HuH-7.5 (cell line): ENCODE results near the gene NUDT4B.
"Not testable (repeated sequence)": the region's sequence is repeated elsewhere in the genome, so short reads cannot be mapped to it uniquely, and the experiment has no call there.

Experiments used
- DNase-seq: peaks from one replicate; pipeline ENCODE4 v3.0.0; 2011; ENCODE audit warnings: low spot score

The NUDT4B gene

DNA sequence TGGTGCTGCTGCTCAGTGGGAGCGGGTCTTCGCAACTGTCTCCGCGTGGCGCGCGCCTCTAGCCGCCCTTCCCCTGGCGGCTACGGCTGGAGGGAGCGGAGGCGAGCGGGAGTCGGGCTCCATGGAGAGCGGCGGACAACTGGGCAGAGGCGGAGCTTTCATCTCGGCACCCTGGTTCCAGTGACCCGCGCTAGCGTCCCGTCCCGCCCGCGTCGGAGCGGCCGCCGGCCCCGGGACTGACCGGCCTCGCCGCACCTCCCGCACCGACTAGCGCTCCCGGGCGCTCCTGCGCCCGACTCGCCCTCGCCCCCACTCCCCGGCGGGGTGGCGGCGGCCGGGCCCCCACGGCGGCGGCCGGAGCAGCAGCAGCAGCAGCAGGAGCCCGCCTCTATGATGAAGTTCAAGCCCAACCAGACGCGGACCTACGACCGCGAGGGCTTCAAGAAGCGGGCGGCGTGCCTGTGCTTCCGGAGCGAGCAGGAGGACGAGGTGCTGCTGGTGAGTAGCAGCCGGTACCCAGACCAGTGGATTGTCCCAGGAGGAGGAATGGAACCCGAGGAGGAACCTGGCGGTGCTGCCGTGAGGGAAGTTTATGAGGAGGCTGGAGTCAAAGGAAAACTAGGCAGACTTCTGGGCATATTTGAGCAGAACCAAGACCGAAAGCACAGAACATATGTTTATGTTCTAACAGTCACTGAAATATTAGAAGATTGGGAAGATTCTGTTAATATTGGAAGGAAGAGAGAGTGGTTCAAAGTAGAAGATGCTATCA, at the start of gene NUDT4B:
TSS of gene NUDT4B (plus strand) at position 212 of the 772 bp plus-strand sequence. CDS start at position 391, 179 bp downstream.
- not testable (repeated sequence) for DNase-seq

DNA sequence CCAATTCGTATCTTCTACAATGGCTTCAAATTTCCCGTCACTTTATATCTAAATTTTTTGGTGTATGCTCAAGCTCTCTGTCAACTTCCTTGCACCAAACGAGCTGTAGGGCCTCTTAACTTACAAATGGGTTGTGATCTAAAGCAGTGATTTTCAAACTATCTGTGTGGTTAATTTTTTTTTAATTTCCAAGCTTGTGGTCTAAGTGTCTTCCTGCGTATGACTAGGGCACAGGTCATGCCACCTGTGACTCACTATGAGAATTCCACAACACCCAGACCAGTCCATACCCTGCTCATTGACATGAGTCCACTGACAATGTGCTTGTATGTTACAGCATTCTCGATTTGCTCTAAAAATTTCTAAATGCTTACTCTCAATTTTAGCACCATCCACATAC, 49.2 kb upstream of the NUDT4B start:
- DNase-seq, result not testable (repeated sequence)

DNA sequence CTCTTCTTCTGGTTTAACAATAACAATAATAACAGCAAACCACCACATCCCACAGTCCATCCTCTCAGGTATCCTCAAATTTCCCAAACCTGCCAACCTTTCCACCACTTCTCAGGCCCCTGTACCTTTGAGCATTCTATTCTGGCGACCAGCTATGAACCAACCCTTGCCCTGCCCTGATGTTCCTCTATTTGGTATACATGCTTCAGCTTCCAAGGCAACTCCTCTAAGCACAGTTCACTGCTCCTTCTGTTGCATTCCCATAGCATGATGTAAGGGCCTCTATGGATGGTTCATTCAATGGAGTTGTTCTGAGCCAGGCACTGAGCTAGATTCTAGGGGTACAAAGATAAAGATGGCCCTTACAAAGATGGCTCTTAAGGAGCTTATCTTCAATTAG, 46.3 kb upstream of the NUDT4B start:
- DNase-seq, result not testable (repeated sequence)

DNA sequence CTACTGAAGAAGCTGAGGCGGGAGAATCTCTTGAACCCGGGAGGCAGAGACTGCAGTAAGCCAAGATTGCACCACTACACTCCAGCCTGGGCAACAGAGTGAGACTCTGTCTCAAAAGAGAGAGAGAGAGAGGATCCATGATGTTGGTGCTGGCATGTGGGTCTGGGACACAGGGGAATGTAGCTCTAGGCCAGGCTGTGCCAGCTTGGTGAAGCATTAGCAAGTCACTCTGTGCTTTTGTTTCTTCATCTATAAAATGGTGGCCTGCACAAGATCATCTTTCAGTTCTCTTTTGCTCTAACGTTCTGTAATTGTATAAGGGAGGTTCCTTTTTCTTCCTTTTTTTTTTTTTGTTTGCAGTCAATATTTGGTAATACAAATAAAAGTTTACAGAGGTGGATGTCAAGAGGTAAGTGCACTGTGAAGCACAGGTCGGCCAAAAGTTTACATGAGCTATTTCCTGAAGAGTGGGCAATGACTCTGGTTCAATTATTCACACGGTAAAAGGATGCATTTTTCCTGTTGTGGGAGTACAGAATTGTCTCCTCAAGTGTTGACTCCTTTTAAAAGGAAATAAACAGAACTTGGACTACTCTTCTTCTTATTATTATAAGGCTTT, 44.5 kb upstream of the NUDT4B start:
- not testable (repeated sequence) for DNase-seq

DNA sequence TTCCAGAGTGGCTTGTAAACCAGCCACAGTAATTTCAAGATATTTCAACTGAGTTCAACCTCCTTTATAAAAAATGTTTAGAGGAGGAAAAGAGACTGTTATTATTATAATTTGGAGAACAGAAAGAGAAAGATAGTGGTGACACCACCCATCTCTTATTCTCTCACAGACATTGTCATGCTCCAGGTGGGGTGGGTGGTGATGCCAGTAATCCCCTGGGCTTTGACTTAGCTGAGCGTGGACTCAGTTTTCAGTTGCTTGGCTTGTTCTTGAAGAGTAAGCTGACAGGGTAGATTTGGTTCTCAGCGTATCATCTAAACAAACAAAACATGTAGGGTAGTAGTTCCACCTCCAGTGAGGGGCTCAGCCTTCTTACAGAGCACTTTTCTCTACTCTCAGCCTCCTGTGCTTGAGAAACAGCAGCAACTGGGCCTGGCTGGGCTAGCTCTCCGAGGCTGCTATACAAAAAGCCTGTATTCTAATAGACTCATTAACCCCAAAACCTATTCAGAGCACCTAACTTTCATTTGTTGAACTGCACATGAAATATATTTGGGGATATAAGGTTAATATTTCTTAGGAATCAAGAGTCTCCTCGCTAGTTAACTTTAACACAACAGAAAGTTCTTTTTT, 43.1 kb upstream of the NUDT4B start:
- not testable (repeated sequence) for DNase-seq

DNA sequence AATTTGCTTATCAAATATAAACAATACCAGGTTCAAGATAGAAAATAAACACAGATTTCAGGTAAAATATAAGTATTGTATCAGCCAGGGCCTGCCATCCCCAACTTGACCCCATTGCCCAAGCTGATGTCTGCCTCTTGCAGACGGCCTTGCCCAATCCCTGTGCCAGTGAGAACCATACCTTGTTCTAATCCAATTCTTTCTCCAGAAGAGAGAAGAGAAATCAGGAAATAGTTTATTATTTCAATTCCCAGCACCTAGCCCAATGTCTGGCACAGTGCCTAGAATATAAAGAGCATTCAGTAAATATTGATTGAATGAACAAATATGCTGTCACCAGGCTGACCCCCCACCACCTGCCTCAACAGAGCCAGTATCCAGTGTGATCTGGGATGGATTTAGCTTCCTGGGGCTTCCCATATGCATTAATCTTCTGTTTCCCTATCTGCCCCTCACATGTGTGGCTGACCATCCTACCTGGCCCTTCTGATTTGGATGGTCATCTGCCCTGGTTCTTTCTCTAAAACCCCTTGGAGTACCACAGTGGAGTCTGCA, 39.7 kb upstream of the NUDT4B start:
- not testable (repeated sequence) for DNase-seq

DNA sequence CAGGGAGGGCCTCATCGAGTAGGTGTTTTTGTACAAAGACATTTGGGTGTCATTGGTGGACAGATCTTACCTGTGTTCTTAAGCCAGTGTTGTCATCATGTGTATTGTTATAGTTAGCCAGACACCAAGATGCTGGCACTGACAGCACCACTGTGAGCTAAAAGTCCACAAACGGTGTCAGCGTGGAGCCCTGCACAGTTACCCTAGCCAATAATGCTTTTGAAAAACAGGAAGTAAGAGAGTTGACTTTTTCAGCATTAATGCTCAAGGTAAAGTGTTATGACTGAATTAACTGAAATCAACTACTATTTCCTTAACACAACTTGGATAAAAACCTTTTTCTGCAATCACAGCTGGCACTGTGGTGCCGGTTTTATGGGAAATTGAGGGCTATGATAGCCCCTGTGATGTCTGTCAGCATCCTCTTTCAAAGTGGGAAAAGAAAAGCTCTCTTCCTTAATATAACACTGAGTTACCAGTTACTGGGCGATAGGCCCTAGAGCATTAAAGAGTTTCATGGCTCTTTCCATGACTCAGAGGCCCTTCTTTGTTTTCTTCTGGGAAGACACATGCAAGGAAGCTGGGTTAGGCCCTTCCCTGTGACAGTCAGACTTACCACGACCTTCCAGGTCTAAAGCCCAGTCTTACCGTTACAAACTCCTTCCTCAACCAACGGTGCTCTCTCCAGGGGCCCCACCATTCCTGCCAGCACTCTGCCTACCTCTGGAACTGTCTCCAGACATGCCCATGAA, 37.6 kb upstream of the NUDT4B start:
- DNase-seq, result not testable (repeated sequence)

DNA sequence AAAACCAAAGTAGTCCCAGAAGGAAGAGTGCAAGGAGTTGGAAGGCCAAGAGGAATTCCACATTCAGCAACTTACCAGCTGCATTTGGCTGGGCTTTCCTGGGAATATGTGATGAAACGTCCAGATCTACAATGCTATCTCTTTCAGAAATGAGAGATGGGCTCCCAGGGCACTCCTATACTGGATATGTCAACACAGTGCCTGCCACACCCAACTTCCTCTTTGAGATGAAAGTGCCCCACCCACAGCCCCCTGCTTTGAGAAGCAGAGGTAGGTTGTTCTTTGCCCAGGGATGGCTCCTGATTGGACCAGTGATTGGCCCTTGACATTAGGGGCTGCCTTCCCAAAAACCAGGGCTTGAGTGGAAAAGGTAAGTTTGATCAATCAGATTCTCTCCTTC, 36.2 kb upstream of the NUDT4B start:
- not testable (repeated sequence) for DNase-seq

DNA sequence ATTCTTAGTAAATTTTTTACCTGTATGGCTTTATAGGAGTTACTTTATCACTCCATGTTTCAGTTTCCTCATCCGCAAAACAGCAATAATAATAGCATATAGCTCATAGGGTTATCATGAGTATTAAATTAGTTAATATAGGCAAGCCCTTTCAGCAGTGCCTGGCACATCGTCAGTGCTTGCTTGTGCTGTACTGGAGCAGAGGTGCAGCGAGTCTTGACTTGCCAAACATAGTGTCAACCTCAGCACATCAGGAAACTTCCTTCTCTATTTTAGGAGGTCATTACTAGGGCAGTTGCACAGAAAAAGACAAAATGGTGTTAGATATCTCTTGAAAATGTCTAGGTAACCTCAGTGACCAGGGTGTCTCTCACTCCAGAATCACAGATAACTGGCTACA, 33.1 kb upstream of the NUDT4B start:
- DNase-seq, result not testable (repeated sequence)

DNA sequence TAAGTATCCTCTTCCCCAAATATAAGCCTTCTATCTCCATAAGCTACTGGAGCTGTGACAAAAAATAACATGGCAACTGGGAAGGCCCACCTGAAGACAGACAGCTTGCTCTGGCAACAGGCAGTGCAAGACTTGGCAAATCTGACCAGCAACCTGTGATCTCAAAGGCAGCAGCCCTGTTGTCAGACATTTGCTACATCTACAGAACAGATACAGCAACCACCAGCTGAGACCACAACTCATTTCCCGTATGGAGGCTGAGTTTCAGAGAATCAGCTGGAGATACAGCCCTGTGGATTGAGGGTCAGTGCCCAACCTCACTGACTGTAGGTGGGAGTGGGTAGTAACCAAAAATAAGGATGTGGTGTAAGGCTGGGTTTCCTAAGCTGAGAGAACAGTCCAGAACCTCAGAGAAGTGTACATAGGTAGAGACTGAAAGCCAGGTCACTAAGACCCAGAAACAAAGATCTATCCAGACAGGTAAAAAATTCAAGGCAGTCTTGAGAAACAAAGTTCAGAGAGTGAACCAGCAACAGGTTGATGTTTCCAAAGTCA, 31.5 kb upstream of the NUDT4B start:
- not testable (repeated sequence) for DNase-seq

DNA sequence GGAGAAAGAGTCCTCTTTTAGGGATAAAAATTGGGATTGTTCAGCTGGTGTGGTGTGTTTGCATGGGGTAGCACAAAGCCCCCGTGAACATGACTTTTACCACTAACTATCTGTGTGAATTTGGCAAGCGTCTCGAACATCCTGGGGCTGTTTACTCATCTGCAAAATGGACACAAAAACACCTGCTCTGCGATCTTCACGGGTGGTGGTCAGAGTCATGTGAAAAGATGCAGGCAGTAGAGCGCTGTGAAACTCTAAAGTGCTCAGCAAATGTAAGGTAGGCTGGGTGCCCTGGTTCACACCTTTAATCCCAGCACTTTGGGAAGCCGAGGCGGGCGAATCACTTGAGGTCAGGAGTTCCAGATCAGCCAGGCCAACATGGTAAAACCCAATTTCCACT, 27.7 kb upstream of the NUDT4B start:
- DNase-seq, result not testable (repeated sequence)

DNA sequence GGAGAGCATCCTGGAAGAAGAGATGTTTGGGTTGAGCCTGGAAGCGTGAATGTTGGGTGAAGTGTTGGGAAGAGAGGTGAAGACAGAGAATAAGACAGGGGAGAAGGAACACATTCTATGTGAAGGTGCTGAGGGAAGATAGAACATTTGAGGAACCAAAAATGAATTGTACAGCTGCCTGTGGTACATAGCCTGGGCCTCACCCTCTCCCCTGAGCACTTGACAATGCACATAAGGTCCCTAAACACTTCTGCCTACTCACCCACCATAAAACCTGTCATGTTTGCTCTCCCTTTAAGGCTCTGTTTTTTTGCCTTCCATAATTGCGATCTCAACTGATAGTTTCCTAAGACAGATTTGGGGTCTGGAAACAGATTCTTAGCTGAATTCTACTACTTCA, 25.8 kb upstream of the NUDT4B start:
- DNase-seq, result not testable (repeated sequence)

DNA sequence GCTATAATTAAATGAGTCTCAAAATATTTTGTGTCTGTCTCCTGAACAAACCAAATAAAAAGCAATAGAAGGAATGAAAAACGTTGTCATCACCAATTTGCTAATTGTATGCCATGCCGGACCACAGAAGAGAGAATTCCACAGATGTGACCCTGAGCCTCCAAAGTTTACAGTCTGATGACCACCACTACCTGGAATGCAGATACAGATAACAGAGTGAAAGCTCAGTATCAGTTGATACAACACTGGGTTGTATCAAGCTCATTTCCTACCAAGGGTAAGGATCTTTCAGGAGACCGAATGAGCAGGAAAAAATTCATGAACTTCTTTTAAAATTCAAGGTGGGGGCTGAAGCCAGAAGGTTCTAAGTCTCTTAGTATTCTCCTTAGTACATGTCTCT, 25.1 kb upstream of the NUDT4B start:
- not testable (repeated sequence) for DNase-seq

DNA sequence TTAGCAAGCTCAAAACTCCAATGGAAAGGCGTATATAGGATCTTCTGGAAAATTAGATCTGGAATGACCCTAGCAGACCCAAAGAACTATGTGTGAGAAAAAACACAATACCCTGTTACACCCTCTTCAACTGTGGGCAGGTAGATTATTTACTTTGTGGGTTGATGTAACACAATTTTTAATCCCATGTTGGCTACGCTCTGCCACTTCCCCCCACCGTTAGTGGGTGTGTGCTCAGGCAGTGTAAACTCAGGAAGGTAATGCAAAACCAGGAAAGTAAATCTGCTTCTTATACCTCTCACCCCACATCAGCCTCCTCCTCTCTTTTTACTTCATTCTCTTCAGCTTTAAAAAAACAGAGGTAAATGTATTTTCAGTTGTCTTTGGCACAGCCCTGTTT, 23.7 kb upstream of the NUDT4B start:
- DNase-seq, result not testable (repeated sequence)

DNA sequence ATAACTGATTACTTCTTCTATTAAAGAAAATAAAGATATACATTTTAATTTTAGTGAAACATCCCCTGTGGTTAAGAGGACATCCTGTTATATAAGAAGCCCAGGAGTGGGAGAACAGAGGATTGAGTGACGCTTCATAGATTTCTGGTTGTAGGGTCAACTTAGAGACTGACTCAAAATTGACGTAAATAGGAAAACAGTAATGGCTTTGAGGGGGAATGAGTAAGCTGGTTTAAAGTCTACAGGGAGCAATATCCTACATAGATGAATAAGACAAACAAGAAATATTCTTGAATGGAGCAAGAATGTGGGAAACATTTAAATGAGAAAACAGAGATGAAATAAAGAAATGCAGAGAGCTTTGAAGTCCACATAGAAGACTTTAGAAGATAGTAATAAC, 20.7 kb upstream of the NUDT4B start:
- DNase-seq, result not testable (repeated sequence)

DNA sequence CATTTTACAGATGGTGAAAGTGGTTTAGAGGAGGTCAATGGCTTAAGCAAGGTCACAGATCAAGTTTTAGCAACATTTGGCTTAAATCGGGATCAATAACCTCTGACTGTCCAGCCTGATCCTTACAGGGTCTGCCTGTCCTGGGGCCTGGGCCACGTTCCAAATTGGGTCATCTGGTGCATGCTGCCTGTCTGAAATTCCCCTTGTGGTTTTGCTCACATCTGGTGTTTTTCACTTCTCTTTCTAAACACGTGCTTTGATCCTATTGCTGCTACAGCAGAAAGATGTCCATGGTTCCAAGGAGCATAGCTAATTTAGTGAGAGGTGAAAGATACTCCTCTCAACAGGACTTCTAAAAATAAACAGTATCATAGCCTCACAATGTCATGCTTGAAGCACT, 19.4 kb upstream of the NUDT4B start:
- DNase-seq, result not testable (repeated sequence)

DNA sequence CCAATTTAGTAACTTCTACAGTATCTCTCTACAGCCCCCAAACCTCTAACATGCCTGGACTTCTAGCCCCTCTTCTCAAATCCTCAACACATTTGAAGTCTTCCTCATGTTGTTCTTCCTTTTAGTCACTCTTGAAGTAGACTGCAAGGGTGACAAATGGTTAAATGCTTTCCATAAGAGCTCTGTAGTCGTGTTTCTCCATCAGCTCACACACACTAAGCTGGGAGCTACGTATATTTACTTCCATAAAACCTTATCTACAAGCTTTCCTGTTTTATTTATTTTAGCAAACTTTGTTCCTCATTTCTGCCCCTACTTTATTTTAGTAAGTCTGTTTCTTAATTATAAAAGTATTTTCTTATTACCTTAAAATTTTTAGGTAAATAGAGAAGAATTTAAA, 19.0 kb upstream of the NUDT4B start:
- not testable (repeated sequence) for DNase-seq

DNA sequence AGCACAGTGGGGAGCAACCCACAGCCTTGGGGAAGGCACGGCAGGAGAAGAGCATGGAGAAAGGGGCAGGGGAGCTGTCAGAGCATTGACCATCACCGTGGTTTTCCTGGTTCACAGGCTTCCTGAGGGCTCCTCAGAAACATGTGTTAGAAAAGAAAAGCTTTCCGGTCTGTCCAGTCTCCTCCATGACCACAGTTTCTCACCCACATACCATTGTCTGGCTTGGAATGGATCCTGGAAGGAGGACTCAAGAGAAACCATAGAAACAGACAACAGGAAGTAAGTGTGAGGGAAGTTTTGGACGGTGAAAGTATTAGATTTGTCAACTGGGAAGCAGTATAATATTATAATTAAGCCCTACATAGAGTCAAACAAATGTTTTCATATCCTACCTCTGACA, 16.3 kb upstream of the NUDT4B start:
- not testable (repeated sequence) for DNase-seq

DNA sequence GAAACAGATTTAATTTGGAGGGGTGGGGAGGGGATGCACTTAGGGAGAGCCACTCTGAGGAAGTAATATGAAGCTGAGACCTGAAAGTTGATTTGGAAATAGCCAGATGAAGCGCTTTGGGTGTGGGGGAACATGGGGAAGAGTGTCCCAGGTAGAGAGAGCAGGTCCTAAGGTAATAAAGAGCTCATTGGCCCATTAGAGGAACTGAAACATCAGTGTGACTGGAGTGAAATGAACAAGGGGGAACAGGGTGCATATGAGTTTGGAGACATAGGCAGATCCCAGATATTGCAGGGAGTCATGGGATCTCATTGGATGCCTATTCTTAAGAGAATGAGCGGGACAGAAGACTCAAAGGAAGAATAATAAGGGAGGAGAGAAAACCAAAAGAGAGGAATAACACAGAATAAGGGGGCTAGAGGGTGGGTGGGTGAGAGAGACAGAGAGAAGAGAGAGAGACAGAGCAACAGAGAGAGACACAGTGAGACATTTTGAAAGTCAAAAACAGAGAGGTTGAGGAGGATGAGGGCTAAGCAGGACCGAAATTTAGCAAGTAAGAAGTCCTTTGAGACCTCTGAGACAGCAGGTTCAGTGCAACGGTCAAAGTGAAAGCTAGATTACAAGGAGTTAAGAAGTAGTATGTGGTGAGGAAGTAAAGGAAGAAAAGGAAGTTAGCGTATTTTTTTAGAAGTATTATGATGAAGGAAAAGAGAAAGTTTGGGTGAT, 14.8 kb upstream of the NUDT4B start:
- DNase-seq, result not testable (repeated sequence)

DNA sequence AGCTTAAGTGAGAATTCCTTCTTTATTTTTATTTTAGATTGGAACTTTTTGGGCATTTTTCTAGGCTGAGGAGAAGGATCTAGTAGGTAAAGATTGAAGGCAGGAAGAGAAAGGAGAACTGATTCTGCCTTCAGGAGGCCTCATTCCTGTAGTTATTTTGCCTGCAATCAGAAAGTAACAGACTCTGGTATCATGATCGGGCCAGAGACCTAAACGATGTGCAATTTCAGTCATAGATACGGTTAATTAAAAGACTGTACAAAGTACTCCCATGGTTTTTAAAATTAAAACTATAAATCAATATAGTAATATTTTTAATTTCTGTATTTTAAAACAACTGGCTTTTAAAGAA, 14.3 kb upstream of the NUDT4B start:
- not testable (repeated sequence) for DNase-seq

DNA sequence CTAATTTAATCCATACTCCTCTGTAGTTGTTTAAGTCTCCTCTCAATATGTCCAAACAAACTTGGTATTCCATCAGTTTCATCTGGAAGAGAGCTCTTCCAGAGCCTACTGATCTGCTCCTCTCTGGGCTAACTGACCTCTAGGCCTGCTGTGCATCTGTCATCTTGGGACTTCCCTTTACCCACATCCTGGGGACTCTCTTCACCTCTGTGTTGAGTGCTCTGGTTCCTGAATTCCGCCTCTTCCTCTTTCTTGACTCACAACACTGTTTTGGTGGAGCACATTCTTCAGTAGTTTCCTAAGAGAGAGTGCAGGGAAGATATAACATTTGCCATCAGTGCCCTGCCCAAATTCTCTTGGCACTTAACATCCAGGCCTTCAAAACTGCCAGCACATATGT, 13.0 kb upstream of the NUDT4B start:
- DNase-seq, result not testable (repeated sequence)
